ENCODE results near the gene BICD2.

- TF ChIP-seq, protein P1, sequence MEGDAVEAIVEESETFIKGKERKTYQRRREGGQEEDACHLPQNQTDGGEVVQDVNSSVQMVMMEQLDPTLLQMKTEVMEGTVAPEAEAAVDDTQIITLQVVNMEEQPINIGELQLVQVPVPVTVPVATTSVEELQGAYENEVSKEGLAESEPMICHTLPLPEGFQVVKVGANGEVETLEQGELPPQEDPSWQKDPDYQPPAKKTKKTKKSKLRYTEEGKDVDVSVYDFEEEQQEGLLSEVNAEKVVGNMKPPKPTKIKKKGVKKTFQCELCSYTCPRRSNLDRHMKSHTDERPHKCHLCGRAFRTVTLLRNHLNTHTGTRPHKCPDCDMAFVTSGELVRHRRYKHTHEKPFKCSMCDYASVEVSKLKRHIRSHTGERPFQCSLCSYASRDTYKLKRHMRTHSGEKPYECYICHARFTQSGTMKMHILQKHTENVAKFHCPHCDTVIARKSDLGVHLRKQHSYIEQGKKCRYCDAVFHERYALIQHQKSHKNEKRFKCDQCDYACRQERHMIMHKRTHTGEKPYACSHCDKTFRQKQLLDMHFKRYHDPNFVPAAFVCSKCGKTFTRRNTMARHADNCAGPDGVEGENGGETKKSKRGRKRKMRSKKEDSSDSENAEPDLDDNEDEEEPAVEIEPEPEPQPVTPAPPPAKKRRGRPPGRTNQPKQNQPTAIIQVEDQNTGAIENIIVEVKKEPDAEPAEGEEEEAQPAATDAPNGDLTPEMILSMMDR (IDR thresholded peaks at IDR 0.05) = no peak
- TF ChIP-seq POLR2A (IDR thresholded peaks at IDR 0.05) = no peak
Measured at GRCh38 chr9:92752812-92753404, 11.7 kb downstream of the BICD2 start.

Measured in adrenal gland (tissue), 5 donors.